GM18867 (cell line): ENCODE results near the gene TTLL1.

Source experiments
- ATAC-seq: cut with Tn5 transposase; IDR thresholded peaks from one replicate; pipeline ENCODE4 v1.9.1; 2021; ENCODE audit warnings: mild to moderate bottlenecking, moderate library complexity; ENCODE audit not compliant: unreplicated experiment

The TTLL1 gene

DNA sequence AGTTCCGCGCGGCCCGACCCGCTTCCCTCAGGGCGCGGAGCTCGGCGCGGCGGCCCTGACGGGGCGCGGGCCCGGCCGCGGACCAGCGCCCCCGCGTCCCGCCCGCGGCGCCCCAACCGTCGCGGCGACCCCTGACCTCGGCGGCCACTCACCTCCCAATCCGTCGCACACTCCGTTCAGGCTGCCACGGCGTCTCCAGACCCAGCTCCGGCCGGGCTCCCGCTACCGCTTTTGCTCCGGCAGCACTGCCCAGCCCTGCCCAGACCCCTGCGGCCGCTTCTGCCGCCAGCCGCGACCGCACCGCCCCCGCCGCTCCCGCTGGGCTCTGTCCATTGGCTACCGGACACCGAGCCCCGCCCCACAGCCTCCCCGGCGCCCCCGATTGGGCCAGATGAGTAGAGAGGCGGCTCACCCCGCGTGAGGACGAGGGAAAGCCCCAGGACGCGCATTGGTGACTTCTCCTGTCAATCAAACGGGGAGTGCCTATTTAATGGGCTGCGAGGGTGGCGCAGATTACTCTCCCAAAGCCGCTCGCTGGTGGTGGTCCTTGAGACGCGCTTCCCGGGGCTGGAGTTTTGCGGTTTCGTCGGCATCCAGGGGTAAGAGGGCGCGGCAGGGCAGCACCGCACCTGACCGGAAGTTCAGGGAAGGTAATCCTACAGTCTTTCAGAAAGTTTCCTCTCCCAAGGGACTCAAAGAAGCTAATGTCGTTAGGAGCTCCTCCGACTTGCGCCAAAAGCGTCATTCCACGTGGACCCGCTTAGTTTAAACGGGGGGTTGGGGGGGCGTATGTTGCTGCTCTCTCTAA is 74.1 kb downstream of the TTLL1 start, which contains the start of gene PACSIN2:
PACSIN2 (minus strand) TSS at position 281 of the 808 bp plus-strand sequence. CDS start 103,069 bp downstream, outside the sequence.
- peak; percentile 92 for ATAC-seq

DNA sequence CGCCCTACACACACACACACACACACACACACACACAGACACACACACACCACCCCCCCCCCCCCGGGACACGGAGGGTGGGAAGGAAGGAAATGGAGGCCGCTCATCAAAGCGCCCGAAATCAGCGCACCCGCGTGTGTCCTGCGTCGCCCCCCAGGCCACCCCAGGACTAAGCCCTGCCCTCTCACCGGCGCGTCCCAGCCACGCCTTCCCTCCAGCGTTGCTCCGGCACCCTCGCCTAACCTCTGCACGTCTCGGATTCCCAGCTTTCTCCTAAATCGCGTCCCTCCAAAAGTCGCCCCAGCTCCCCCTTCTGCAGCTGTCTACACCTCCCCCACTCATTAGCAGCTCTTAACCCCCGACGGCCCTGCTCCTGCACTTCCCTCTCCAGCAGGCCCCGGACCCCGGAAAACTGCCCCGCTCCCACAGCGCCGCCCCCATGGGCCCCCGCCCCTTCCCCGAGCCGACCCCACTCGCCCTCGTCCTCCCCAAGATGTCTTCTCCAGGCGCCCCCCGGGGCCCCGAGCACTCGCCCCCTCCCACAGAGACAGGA is 74.8 kb downstream of the TTLL1 start:
- peak; percentile 15 for ATAC-seq

- no peak for ATAC-seq
These were observed 75.6 kb downstream of the TTLL1 start for GRCh38 chr22:43013355-43014315.

DNA sequence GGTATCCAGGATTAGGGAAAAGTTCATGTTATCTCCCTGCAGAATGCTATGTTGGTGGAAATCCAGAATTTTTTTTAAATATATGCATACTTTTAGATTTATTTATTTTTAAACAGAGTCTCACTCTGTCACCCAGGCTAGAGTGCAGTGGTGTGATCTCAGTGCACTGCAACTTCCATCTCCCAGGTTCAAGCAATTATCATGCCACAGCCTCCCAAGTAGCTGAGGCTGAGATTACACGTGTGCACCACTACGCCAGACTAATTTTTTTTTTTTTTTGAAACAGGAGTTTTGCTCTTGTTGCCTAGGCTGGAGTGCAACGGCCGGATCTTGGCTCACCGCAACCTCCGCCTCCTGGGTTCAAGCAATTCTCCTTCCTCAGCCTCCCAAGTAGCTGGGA is 76.8 kb downstream of the TTLL1 start:
- ATAC-seq: no peak

DNA sequence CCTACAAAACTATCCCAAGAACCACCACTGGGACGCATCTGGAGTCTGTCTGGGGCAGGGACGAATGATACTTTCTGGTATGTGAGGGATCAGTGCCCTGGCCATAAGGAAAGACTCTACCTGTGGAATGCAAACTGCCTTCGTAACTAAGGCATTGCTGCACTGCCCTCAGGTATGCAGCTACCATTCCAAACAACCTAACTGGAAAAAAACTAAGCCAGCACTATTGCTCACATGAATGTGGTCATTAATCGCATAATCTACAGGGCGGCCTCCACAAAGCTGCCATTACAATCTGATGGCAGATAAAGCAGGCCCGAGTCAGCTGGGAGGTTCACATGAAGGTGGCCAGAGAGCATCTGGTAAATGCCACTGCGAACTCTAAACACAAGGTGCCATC is 78.1 kb downstream of the TTLL1 start:
- ATAC-seq: no peak

GRCh38 chr22:43009444-43009843 is 79.7 kb downstream of the TTLL1 start:
- ATAC-seq: no peak

GRCh38 chr22:43008921-43009320 is 80.3 kb downstream of the TTLL1 start:
- no peak for ATAC-seq

- ATAC-seq: no peak
These were observed 80.7 kb downstream of the TTLL1 start for GRCh38 chr22:43008509-43008908.

DNA sequence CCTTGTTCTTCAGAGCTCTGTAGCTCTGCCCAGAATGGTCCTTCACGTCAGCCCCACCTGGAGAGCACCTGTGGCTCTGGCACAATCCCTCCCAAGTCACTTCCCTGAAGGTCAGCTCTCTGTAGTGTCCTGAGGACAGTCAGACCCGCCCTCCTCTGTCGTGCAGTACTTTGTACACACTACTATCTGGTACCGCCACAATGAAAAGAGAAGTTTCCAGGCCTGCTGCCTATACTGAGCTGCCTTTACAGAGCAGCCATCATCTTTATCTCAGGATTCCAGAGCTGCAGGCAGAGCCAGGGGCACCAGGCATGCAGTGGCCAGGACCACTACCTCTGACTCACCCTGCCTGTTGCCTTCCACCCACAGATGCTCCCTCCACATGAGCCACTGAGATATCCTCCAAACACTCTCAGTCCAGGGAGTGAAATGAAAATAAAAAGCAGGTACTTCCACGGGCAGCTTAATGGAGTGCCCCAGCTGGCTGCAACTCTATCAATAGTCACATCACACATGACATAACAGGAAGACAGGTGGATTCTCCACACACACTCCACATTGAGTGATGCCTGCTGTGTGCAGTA is 81.6 kb downstream of the TTLL1 start:
- ATAC-seq: no peak

DNA sequence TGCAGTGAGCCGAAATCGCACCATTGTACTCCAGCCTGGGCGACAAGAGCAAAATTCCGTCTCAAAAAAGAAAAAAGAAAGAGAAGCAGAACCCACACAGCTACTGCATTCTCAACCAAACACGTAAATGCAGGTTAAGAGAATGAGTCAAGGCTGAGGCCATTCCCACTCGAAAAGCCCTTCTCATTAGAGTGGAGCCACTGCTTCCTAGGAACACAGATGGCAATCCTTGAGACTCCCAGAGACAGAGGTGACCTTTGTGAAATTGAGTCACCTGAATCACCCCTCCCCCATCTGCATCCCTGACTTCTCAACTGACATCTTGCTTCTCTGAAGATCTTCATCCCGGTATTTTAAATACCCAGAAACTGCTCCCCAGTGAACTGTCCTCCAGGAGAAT is 82.4 kb downstream of the TTLL1 start:
- no peak for ATAC-seq

DNA sequence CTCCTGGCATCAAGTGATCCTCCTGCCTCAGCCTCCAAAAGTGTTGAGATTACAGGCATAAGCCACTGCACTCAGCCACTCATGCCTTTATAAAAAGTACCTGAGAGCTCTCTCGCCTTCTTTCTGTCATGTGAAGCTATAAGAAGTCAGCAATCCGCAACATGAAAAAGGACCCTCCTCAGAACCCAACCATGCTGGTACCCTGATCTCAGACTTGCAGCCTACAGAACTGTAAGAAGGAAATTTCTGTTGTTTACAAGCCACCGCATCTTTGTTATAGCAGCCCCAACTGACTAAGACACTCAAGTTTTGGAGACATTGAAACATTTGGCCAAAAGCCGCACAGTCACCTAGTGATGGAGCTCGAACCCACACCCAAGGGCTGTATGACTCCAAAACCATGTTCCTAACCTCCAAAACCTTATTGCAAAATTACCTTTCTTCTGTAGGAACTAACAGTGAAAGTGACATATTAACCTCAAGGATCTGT is 83.1 kb downstream of the TTLL1 start:
- no peak for ATAC-seq

- ATAC-seq: no peak
These were observed 84.1 kb downstream of the TTLL1 start for GRCh38 chr22:43005106-43005505.

GRCh38 chr22:43004362-43005035 is 84.7 kb downstream of the TTLL1 start:
- no peak for ATAC-seq

DNA sequence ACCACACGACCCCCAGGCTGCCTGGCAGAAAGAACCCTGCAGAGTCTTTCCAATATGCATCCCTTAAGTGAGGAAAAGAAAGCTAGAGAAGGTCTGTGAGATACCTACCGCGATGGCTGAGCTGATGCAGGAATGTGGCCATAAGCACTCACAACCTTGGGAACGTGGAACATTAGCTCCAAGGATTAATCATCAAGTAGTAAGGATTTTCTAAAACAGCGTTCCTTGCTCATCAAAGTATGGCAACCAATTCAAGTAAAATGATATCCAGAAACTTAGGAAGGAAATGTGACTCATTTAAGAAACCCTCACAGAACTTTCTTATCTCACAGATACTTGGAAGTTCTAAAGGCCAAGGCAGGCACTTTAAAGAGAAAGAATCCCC is 87.0 kb downstream of the TTLL1 start:
- ATAC-seq: no peak

- no peak for ATAC-seq
These were observed 87.7 kb downstream of the TTLL1 start for GRCh38 chr22:43001271-43002201.

- ATAC-seq: no peak
These were observed 88.6 kb downstream of the TTLL1 start for GRCh38 chr22:43000441-43001175.

DNA sequence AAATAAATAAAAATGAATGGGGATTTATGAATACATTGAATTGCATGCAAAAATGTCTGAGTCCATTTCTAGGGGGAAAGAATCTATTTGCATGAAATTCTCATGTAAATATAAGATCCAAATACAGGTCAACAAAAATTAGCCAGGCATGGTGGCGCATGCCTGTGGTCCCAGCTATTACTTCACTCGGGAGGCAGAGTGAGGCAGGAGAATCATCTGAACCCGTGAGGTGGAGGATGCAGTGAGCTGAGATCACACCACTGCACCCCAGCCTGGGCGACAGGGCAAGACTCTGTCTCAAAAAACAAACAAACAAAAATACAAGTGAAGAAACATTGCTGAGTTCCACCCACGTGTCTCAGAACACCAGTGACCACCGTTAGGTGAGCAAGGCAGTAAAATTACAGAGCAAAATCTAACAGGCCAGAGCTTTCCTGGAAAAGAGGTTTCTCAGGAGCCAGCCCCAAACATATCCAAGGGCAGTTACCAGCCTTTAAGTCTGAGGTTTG is 91.6 kb downstream of the TTLL1 start:
- no peak for ATAC-seq

DNA sequence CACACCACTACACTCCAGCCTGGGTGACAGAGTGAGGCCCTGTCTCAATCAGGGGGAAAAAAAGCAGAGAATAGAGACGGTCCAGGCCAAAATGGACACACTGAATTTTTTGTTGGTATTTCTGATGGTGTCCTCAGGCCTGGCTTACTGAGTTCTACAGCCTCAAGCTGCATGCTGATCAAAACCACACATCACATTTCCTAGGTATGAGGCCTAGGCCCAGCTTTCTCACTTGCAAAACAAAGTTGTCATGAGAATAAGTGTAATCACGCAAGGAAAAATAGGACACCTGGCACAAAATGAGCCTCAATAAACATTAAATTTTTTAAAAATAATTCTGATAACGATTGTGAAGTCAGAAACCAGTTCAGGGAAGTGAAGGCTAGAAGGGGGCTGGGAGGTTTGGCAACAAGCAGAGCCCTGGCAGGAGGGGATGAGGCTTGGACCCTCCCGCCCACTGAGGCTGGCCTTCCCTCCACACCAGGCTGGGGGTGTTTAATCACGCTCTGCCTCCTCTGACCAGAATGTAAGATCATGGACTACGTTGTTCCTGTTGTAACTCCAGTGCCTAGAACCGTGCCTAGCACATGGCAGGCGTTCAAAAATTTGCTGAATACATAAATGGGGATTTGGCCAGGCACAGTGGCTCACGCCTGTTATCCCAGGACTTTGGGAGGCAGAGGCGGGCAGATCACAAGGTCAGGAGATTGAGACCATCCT is 92.4 kb downstream of the TTLL1 start:
- ATAC-seq: no peak
